GM13976 (cell line): ENCODE measurements around the gene BSX.
A peak's percentile ranks its signal among the peaks of the same experiment; 100 is the strongest.

Experiments
- DNase-seq: peaks from one replicate; pipeline ENCODE4 v3.0.0; 2012; ENCODE audit warnings: low spot score
- in situ Hi-C: fragments of 300-500 bp; cut with MboI; formaldehyde crosslinking; loops from one replicate; pipeline ENCODE4 v1.12.0; 2022; ENCODE audit warnings: low sequenced_read_pairs, mixed read lengths, inconsistent platforms; ENCODE audit not compliant: unreplicated experiment
- TF ChIP-seq, protein P1 (sequence below): IDR thresholded peaks from 2 replicates; pipeline ENCODE4 v1.5.1; 2012; ENCODE audit warnings: borderline replicate concordance, mild to moderate bottlenecking; ENCODE audit not compliant: insufficient read depth; ENCODE audit errors: extremely low read depth, missing control alignments, control extremely low read depth

BSX gene

DNA sequence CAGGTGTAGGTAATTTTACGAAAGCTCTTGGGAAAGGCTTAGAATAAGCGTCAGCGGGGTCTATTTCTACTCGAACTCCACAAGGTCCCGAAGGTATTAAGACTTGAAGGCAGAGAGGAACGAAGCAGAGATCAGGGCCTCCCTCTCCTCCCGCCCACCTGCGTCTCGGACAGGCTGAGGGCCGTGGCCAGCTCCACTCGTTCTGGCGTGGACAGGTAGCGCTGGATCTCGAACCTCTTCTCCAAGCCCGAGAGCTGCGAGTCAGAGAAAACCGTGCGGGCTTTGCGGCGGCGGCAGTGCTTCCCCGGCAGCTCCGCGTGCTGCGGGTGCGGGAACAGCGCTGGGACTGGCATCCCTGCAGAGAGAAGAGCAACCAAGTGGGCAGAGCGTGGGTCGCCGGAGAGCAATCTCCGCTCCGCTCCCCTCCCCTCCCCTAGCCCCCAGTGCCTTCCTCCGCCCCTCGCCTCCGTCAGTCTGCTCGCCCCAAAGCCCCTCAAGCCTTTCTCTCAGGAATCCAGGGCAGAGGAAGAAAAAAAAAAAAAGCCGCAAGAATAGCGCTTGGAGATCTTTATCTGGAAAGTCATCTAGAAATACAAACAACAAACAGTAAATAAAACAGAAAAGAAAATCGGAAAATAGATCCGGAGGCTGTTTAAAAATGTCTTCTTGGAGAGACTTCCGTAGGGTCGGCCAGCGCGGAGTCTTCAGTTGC is 2.4 kb downstream of the BSX start:
- TF ChIP-seq, protein P1, sequence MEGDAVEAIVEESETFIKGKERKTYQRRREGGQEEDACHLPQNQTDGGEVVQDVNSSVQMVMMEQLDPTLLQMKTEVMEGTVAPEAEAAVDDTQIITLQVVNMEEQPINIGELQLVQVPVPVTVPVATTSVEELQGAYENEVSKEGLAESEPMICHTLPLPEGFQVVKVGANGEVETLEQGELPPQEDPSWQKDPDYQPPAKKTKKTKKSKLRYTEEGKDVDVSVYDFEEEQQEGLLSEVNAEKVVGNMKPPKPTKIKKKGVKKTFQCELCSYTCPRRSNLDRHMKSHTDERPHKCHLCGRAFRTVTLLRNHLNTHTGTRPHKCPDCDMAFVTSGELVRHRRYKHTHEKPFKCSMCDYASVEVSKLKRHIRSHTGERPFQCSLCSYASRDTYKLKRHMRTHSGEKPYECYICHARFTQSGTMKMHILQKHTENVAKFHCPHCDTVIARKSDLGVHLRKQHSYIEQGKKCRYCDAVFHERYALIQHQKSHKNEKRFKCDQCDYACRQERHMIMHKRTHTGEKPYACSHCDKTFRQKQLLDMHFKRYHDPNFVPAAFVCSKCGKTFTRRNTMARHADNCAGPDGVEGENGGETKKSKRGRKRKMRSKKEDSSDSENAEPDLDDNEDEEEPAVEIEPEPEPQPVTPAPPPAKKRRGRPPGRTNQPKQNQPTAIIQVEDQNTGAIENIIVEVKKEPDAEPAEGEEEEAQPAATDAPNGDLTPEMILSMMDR, result no peak
- peak; percentile 22 for DNase-seq
- in situ Hi-C loops, result no loop called here

DNA sequence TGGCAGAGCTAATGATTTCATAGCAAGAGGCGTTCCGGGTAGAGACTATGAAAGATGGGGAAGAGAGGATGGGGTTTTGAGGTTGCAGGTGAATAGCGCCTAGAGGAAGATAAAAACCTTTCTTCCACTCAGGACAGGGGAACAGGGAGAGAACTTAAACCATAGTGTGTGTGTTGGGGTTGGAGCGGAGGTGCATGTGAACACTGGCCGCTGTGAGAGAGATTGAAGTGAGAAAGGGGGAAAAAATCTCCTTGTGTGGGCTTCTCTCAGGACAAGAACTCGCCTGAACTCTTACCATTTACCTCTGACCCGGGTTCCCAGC is 3.4 kb downstream of the BSX start:
- TF ChIP-seq, protein P1, result no peak
- in situ Hi-C loops, result no loop called here
- no peak for DNase-seq

DNA sequence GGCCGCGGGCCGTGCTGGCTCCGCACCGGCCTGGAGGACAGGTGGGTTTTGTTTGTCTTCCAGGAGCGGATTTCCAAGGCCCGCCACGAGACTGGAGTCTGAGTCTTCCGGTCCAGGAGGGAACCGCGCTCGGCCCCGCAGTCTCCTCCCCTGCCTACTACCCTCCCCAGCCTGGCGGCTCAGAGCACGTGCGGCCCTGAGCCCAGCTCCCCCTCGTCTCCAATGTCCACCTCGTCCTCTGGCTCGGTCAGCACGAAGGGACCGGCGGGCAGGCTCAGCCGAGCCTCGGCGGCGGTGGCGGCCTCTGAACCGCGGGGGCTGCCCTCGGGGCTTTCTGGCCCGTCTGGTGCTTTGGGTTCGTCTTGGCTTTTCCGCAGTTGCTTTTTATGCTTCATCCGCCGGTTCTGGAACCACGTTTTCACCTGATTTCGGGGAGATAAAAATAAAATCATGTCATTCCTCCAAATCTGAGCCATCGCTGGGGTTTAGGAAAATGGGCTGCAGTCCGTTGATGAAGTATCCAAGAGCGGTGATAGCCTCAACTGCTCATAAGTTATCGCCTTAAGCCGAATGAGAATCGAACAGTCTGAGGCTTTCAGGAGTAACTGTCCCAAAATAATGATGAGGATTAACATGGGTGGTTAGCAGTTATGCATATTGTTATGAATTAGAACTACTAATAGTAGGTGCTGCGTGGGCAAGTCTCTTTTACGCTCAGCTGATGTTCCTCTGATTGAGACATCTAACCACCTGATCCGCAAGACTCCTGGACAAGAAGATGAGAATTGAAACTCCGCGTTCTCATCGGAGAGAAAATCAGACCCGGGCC is 4.0 kb downstream of the BSX start:
- in situ Hi-C loops, result no loop called here
- DNase-seq, result peak; percentile 30
- TF ChIP-seq, protein P1, result no peak

DNA sequence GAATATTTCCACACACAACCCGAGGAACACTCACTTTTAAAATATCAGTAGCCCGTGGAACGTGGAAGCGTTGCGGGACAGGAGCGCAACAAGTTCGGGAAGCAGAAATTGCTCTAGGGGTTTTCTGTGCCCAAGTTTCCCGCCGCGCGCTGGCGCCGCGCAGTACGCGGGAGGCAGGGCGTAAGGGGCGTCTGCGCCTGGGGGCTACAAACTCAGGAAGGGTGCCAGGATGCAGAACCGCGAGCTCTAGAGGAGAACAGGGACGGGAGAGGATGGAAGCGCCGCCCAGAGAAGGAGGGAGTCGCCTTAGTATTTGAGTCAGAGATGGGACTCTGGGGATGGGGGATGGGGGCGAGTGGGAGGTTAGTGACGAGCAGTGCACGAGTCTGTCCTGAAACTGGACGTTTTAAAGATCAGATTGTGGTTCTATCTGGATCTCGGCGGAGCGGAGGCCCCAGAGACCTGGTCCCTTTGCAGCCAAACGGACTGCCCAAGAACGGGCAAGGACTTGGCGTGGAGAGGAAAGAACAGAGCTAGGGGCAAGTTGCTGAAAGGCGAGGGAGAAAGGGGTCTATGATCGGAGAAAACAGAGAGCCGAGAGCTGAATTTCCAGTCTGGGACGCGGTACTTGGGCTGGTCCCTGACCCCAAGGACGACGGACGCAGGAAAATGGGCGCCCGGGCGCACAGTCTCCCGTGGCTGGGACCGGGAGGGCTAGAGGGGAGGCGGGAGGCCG is 4.7 kb downstream of the BSX start:
- DNase-seq, result peak; percentile 41
- TF ChIP-seq, protein P1, result no peak
- in situ Hi-C loops, result no loop called here

DNA sequence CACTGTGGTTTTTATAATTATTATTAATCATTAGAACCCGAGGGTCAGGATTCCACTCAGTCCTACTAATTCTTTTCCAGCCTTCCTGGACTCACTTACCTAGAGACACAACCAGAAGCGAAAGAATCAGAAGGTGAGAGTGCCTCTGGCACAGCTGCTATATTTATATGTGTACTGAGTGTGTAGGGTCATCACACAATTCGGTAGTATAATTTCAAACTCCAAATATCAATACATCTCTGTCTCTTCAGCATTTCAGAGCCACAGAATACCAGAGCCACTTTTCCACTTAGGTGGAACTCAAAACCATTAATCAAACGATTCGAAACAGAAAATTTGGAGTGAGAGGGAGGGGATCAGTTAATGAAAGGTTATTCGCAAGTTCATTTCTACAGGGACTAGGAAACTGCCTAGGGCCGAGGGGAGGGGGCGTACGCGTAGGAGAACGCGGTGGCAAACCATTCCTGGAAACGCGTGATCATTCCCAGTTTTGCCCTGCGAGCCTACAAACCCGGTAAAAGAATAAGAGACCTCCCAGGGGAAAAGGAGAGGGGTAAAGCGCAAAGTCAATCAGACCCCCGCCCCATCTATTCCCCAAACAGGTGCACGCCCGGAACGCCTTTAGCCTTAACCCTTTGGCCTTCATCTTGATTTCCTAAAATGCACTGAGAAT is 5.4 kb downstream of the BSX start:
- in situ Hi-C loops, result no loop called here
- no peak for DNase-seq
- TF ChIP-seq, protein P1, result no peak

DNA sequence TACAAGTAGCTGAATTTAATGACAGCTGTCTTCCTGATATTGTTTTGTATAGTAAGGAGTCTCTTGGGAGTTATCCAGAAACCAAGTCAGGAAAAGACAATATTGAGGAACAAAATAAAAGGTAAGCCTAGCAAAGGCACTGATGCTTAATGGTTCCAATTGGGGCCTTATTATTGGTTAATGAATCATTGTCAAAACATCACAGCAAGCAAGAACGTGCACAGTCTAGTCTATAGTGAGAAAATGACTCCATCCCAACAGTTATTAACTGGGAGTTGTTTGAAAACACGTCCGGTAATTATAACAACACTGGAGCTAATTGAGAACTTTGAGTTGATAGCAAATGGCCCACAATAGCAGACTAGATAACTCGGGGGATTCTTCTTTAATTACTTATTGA is 17.7 kb downstream of the BSX start:
- in situ Hi-C loops, result no loop called here
- DNase-seq, result no peak
- TF ChIP-seq, protein P1, result no peak
